Esophagus squamous epithelium (tissue), 5 donors: ENCODE measurements around the gene PLAGL2. TPM values are rescaled to one million over a fixed set of nuclear protein-coding genes. Genes with fewer than 3 reads are reported as not detected.

Experiments
- DNase-seq: peaks from one replicate; lab custom pipeline; 2025; lab: John Stamatoyannopoulos, UW
- H3K27ac ChIP-seq, 4 donors: fragments of 200-600 bp; sonication (generic); one replicate each; pipeline ENCODE4 v1.5.1; 2016 to 2019; ENCODE audit warnings: mild to moderate bottlenecking in 1 of 4
- H3K27me3 ChIP-seq, 4 donors: fragments of 200-600 bp; sonication (generic); 1 replicate in 3 of 4; 2 replicates in 1 of 4; pipeline versions ENCODE4 v1.5.1 to v1.6.0; 2017 to 2021; ENCODE audit warnings: antibody characterized with exemption in 1 of 4
- H3K36me3 ChIP-seq, 3 donors: fragments of 200-600 bp; sonication (generic); one replicate each; pipeline ENCODE4 v1.5.1; 2016 to 2019
- H3K4me1 ChIP-seq, 3 donors: fragments of 200-600 bp; sonication (generic); one replicate each; pipeline ENCODE4 v1.5.1; 2017 to 2019
- H3K4me3 ChIP-seq, 4 donors: fragments of 200-600 bp; sonication (generic); 1 replicate in 3 of 4; 2 replicates in 1 of 4; pipeline ENCODE4 v1.5.1; 2016 to 2019; ENCODE audit warnings: mild to moderate bottlenecking in 2 of 4, moderate library complexity in 1 of 4
- H3K9me3 ChIP-seq, 3 donors: fragments of 200-600 bp; sonication (generic); one replicate each; pipeline ENCODE4 v1.5.1; 2016 to 2019
- POLR2A ChIP-seq, 4 donors: fragments of 450-650 bp; IDR thresholded peaks; one replicate each; pipeline ENCODE4 v1.6.1; 2017; ENCODE audit warnings: antibody characterized with exemption in 4 of 4, mild to moderate bottlenecking in 4 of 4, moderate library complexity in 3 of 4
- WGBS, 2 donors: methylation state at CpG; one replicate each; pipeline ENCODE4 v1.1.5; 2018; 5-methylcytosine and 5-hydroxymethylcytosine counted together
- intact Hi-C: fragments of 100-400 bp; cut with DNase I; formaldehyde crosslinking; loops from one replicate; pipeline ENCODE4 v1.15.0; 2022
- total RNA-seq, 4 donors: library from RNA; depleted of rRNA; stranded (reverse); fragments of >200 nt; gene quantifications; one replicate each; pipeline ENCODE4 v1.1.0, GENCODE V29; 2016
- TF ChIP-seq, protein P1 (sequence below), 6 experiments: fragments of 450-650 bp in 4 of 6; fragments of 200-600 bp in 2 of 6; sonication (generic) in 2 of 6; IDR thresholded peaks; one replicate each; pipeline ENCODE4 v1.5.1; 2016 to 2019; ENCODE audit warnings: antibody characterized with exemption in 6 of 6, mild to moderate bottlenecking in 4 of 6, moderate library complexity in 4 of 6
- donor health status: DM: yes; HTN: yes; CAD: no.

The PLAGL2 gene
- total RNA-seq, 4 donors from 2014 or later = 6.2 to 14.0 (median 11.2) TPM

DNA sequence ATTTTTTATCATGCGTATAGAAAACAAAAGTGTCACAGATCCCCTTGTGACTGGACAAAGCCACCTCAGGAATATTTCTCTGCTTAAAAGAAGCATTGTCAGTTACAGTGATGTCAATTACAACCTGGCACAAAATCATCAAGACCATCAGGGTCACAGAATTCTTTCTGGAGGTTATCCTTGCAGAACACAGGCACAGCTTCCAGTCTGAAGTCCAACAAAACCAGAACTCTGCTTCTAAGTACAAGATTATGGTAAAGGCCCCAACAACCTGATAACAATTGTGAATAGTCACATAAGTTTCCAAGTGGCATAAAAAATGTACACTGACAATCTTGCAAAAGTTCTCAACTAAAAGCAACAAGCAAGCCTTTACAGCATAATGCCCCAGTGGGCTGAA lies 21.0 kb downstream of the PLAGL2 start:
- no peak for DNase-seq
- TF ChIP-seq, protein P1, sequence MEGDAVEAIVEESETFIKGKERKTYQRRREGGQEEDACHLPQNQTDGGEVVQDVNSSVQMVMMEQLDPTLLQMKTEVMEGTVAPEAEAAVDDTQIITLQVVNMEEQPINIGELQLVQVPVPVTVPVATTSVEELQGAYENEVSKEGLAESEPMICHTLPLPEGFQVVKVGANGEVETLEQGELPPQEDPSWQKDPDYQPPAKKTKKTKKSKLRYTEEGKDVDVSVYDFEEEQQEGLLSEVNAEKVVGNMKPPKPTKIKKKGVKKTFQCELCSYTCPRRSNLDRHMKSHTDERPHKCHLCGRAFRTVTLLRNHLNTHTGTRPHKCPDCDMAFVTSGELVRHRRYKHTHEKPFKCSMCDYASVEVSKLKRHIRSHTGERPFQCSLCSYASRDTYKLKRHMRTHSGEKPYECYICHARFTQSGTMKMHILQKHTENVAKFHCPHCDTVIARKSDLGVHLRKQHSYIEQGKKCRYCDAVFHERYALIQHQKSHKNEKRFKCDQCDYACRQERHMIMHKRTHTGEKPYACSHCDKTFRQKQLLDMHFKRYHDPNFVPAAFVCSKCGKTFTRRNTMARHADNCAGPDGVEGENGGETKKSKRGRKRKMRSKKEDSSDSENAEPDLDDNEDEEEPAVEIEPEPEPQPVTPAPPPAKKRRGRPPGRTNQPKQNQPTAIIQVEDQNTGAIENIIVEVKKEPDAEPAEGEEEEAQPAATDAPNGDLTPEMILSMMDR (IDR thresholded peaks at IDR 0.05) = no peak
- TF ChIP-seq POLR2A (IDR thresholded peaks at IDR 0.05) = no peak
- WGBS, 2 donors = 100% methylated on average over 1 of the region's 1 CpG
- Histone ChIP-seq H3K4me3 (no peak overlapping the region), H3K27ac (no peak overlapping the region), H3K27me3 (no peaks in the 10 kb centered on the region), H3K4me1 (peaks cover 8 to 29% (median 12%) of the 10 kb centered on the region in 3 donors), H3K36me3 (no peaks in the 10 kb centered on the region), H3K9me3 (no peaks in the 10 kb centered on the region)
- intact Hi-C loops = no loop called here

DNA sequence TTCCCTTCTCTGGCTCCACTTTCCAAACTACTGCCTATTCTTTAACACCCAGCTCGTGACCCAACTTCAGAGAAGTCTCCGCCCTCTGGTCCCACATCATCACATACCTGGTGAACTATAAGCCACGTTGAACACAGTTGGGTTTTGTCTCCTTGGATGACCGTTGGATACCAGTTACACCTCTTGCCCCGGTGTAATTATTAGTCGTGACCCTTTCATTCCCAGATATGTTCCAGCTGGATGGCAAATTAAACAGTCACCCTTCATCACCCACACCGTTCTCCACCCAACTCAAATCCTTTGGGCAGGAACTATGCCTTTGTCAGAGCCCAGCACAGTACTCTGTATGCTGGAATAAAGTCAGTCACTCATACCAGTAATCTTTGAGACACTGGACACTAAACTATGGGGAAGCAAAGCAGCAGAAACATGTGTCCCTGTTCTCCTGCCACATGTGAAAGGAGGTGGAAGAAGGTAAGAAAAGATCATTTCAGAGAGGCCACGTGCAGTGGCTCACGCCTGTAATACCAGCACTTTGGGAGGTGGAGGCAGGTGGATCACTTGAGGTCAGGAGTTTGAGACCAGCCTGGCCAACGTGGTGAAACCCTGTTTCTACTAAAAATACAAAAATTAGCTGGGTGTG lies 22.5 kb downstream of the PLAGL2 start:
- Histone ChIP-seq H3K27ac (no peak overlapping the region), H3K4me3 (no peak overlapping the region), H3K9me3 (no peaks in the 10 kb centered on the region), H3K36me3 (no peaks in the 10 kb centered on the region), H3K27me3 (no peaks in the 10 kb centered on the region), H3K4me1 (peaks cover 8 to 21% (median 12%) of the 10 kb centered on the region in 3 donors)
- intact Hi-C loops = no loop called here
- WGBS, 2 donors = 58 to 65% methylated on average over 10 of the region's 10 CpGs
- DNase-seq = no peak
- TF ChIP-seq, protein P1 (IDR thresholded peaks at IDR 0.05) = no peak
- no peak for TF ChIP-seq POLR2A (IDR thresholded peaks at IDR 0.05)

DNA sequence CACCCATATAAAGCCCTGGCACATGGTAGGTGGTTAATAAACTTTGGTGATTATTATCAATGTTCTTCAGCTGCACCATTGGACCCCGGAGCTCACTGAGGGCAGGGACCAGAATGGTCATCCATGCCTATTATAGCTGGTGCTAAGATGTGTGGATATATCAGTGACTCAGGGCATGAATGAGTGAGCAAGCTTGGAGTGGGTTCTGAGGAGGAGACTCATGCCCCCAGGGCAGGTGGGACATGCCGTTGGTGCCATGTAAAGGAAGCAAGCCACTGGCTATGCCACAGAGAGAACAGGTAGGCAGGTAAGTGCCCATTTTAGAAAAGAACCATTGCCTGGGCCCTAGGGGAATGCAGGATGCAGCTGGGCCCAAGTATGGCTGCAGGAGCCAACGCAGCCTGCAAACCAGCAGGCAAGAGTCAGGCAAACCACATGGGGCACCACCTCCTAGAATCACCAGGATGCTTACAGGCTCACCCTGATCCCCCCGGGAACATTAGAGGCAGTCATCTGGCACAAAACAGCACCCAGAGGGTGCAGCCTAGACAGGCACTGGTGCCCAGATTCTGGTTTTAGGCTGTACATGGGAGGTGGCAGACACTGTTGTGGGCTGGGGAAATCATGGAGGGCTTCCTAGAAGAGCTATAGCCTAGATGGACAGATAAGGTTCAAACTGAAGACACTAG lies 23.5 kb downstream of the PLAGL2 start:
- no peak overlapping the region for H3K27ac ChIP-seq
- H3K4me3 ChIP-seq = no peak overlapping the region
- peaks cover 3 to 18% (median 4%) of the 10 kb centered on the region in 3 donors for H3K4me1 ChIP-seq
- TF ChIP-seq, protein P1 (IDR thresholded peaks at IDR 0.05) = no peak
- WGBS, 2 donors = 58 to 69% methylated on average over 3 of the region's 4 CpGs
- no peaks in the 10 kb centered on the region for H3K9me3 ChIP-seq
- H3K36me3 ChIP-seq = no peaks in the 10 kb centered on the region
- no peak for DNase-seq
- intact Hi-C loops = no loop called here
- H3K27me3 ChIP-seq = no peaks in the 10 kb centered on the region

DNA sequence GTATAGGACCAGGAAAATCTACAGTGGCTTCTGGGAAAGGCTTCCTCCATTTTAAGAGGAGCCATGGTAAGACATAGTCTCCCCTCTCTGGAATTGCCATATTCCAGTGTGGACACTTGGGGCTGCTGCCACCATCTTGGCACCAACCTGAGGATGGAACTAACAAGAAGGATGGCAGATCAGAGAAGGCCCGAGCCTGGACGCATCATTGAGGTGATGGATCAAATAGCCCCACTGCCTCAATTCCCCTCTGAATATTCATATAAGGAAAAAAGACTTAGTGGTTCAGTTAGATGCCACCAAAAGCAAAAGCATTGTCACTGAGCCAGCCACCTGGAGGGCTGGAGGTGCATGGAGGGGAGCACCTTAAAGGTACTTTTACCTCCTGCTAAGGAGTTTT lies 25.9 kb downstream of the PLAGL2 start:
- Histone ChIP-seq H3K36me3 (no peaks in the 10 kb centered on the region), H3K4me1 (peaks cover 0 to 7% (median 0%) of the 10 kb centered on the region in 3 donors), H3K4me3 (no peak overlapping the region), H3K27ac (no peak overlapping the region), H3K27me3 (no peaks in the 10 kb centered on the region), H3K9me3 (no peaks in the 10 kb centered on the region)
- TF ChIP-seq, protein P1 (IDR thresholded peaks at IDR 0.05) = no peak
- TF ChIP-seq POLR2A (IDR thresholded peaks at IDR 0.05) = no peak
- 92 to 94% methylated on average over 2 of the region's 2 CpGs for WGBS, 2 donors
- no peak for DNase-seq
- intact Hi-C loops = no loop called here

DNA sequence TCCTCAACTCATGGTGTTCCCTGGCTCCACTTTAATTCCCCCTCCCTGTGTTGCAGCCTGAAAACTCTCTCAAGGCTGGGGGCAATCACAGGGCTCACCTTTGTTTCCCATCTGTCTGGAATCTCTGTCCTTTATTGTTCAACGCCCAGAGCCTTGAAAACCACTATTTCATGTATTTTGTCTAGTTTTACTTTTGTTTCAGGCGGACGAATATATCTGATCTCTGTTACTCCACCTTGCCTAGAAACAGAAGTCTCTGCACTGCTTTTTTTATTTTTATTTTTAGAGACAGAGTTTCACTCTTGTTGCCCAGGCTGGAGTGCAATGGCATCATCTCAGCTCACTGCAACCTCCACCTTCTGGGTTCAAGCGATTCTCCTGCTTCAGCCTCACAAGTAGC lies 27.6 kb downstream of the PLAGL2 start:
- no peaks in the 10 kb centered on the region for H3K36me3 ChIP-seq
- H3K9me3 ChIP-seq = no peaks in the 10 kb centered on the region
- H3K27ac ChIP-seq = no peak overlapping the region
- WGBS, 2 donors = 75 to 80% methylated on average over 4 of the region's 4 CpGs
- H3K4me3 ChIP-seq = no peak overlapping the region
- TF ChIP-seq POLR2A (IDR thresholded peaks at IDR 0.05) = no peak
- TF ChIP-seq, protein P1 (IDR thresholded peaks at IDR 0.05) = no peak
- no peak for DNase-seq
- intact Hi-C loops = no loop called here
- H3K27me3 ChIP-seq = no peaks in the 10 kb centered on the region
- H3K4me1 ChIP-seq = peaks cover 0 to 7% (median 0%) of the 10 kb centered on the region in 3 donors
